Measurements from ENCODE around the gene CTTN. TPM values are rescaled to one million over a fixed set of nuclear protein-coding genes. Genes with fewer than 3 reads are reported as not detected.
"Not testable (repeated sequence)": the region's sequence is repeated elsewhere in the genome, so short reads cannot be mapped to it uniquely, and the experiment has no call there.

Gene CTTN
- total RNA-seq, 1 donor from 2014 or later, result 1.3 TPM

DNA sequence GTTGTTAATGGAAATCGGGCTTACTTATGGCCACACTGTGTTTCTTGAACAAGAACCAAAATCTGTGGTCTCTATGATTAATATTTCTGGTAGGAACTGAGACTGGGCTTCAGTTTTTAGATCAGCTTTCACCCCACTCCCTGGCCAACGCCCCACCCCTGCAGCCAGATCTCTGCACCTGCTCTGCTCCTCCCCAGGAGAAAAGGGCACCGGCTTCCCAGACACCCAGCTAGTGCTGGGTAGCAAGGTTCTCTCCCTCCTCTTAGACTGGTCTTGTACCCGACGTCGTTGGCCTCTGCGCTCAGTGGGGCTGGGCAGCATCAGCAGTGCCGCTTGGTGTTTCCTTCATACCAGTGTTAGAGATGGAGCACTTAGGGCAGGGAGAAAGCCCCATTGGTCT, 17.0 kb upstream of the CTTN start:
- intact Hi-C loops (cut with micrococcal nuclease), result no loop called here

DNA sequence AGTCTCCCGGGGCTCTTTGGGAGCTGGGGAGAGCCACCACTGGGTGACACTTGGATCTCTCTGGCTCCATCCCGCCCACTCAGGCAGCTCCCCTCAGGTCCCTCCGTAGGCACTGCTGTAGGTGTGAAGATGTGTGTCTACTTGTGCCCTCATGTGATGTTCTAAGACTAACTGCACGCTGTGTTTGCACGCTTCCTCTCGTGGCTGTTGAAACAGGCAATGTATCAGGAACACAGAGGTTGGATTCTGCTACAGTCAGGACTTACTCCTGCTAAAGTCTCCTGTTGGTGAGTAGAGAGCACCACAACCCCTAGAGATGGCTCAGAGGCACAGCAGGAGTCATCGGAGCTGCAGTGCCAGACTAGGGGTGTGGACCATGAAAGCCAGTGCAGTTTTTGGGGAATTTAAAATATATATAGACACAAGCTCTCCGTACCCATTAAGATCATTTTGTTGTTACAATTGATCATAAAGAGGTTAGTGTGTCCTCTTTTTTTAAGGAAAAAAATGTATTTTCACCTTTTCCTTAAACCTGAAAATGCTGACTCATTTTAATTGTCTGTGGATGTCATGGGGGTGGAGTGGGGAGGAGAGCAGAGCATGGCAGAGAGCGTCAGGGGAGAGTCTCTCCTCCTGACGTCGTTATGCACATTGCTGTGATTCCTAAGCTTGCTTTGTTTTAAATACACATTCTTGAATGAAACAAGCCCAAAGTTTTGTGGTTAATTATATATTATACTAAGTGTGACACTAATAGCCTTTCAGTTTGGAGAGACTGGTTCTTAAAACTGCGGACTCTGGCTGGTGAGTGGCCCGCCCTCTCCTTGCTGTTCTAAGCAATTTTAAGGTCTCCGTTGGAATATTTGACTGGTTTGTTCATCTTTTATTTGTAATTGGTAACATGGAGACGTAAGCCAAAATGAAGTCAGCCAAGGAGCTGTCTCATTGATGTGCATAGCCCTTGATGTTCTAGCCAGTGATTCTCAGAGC, 16.2 kb upstream of the CTTN start:
- intact Hi-C loops (cut with micrococcal nuclease), result no loop called here

DNA sequence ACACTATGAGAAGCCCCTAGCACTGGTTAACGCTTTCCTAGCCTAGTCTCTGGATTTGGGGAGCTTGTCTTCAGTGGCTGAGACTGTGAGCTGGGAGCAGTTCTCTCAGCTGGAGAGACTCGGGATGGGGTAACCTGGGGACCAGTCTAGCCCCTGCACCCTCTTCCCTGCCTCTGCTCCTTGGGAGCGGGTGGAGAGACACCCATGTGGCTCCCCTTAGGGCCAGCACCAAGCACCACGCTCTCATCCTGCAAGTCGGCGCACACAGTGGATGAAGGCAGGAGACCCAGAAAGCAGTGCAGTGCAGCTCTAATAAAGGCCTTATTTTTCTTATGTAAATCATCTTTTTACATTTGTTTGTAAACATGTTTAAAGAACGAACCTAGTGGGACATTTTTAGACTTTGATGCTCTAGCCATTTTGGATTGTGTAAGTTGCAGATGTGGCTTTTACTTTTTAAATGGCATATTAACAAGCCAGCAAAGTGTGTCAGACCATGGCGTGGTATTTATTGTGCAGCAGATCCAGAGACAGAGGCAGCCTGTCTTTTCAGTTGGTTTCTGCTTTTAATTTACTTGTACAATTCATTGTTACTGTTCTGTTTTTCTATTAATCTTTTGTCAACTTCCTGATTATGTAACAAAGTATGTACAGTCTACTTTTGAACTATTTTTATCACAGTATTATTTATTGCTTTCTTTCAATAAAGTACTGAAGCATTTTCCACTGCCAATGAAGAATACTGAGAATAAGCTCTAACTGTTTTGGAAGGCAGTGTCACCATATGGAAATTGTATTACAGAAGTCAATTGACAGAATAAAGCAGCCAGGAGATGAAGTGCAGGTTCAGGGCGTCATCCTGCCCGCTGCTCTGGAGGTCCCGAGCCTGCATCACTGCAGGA, 14.4 kb upstream of the CTTN start:
- intact Hi-C loops (cut with micrococcal nuclease), result no loop called here

DNA sequence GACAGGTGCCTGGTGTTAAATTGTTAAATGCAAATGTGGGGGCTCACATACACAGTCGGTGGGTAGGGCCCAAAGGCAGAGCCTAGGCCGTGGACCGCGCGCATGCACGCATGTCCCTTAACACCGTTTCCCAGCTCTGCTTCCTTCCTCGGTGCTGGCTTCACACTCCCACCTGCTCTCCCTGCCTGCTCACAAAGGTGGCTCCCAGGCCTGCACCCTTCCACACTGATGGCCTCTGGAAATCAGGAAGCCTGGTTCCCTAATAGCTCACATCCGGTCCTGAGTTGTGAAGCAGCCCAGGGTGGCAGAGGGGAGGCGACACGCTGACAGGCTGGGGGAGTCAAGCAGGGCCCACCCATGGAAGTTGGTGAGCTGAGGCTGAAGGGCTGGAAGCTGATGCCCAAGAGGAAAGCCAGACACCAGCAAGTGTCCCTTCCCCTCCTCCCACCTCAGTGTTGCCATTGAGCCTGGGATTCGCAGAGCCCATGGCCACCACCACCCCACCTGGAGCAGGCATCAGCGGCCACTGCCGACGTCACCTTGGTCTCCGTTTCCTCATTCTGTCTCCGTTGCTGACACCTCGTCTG, 13.7 kb upstream of the CTTN start:
- intact Hi-C loops (cut with micrococcal nuclease), result no loop called here

DNA sequence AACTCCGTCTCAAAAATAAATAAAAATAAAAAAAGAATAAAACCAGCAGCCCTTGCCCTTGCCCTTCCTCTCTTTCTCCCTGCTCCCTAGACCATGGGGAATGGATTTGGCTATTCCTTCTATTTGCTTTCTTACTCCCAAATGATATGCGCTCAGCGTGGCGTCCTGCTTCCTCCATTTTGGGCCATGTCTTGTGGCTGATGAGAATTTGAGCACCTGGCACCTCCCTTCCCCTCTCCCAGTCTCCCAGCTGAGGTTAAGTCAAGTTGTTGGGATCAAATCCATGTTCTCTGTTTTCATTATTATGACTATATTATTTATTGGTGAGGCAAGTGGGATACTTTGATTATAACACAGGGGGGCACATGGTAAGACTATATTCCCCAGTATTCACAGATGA, 10.8 kb upstream of the CTTN start:
- intact Hi-C loops (cut with micrococcal nuclease), result no loop called here

DNA sequence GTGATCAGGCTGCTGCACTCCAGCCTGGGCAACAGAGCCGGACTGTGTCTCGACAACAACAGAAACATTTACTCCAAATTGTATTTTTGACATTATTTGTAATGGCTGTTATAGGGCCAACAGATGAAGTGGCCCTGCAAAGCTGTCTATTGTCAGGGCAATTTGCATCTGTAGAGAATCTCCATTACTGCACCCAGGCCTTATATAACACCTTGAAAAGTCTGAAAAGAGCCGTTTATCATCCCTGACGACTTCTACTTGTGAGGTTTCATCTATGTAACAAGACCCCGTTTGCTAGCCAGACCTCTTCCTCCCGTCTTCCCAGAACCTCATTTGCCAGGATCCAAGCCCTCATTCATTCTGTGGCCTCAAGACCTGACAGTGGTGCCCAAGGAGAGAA, 9.1 kb upstream of the CTTN start:
- intact Hi-C loops (cut with micrococcal nuclease), result no loop called here

DNA sequence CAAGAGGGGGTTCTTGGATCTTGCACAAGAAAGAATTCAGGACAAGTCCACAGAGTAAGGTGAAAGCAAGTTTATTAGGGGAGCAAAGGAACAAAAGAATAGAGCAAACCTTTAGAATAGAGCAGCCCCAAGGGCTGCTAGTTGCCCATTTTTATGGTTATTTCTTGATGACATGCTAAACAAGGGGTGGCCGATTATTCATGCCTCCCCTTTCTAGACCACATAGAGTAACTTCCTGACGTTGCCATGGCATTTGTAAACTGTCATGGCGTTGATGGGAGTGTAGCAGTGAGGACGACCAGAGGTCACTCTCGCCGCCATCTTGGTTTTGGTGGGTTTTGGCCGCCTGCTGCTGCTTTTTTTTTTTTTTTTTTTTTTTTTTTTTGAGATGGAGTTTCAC, 7.4 kb upstream of the CTTN start:
- intact Hi-C loops (cut with micrococcal nuclease), result not testable (repeated sequence)

DNA sequence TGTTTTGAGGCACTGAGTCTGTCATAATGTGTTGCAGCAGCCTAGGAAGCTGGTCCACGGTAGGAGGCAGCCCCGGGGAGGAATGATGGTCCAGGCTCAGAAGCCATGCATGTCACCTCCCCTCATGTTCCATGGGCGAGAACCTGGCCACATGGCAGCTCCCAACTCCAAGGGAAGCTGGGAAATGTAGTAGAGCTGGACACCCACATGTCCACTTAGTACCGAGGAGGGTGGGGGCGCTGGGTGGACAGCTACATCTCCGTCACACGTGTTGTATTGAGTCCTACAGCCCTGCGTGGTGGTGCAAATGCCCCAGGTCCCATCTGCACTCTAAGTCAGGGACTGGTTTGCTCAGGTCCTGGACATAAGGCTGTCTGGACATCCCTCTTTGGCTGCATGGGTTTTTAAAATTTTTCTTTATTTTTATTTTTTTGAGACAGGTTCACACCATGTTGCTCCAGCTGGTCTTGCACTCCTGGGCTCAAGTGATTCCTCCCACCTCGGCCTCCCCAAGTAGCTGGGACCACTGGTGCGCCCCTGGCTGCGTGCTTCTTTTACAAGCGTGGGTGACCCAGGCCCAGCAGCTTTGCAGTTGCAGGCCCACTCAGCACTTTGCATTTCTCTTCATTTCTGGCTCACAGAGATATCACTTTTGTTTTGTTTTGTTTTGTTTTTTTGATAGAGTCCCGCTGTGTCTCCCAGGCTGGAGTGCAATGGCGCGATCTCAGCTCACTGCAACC, 3.9 kb upstream of the CTTN start:
- intact Hi-C loops (cut with micrococcal nuclease), result no loop called here

DNA sequence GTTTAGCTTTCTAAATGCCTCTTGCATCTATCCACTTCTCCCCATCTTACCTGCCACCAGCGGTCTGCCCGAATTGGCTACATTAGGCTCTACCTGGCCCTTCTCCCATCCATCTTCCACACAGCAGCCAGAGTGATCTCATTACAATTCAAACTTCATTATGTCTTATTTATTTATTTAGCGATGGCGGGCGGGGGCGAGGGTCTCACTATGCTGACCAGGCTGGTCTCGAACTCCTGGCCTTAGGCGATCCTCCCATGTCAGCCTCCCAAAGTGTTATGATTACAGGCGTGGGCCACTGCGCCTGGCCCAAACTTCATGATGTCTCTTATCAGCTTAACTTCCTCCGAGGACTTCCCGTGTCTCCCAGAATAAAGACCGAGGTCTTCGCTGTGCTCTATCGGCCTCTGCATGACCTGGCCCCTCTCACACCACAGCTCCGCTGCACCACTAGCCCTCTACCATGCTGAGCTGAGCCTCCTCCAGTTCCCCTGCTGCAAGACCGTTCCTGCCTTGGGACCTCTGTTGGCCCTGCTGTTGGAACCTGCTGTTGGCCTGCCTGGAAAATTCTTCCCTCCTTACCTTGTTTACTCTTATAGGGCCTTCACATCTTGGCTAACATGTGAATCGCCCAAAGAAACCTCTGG, 870 bp upstream of the CTTN start:
- intact Hi-C loops (cut with micrococcal nuclease), result no loop called here

DNA sequence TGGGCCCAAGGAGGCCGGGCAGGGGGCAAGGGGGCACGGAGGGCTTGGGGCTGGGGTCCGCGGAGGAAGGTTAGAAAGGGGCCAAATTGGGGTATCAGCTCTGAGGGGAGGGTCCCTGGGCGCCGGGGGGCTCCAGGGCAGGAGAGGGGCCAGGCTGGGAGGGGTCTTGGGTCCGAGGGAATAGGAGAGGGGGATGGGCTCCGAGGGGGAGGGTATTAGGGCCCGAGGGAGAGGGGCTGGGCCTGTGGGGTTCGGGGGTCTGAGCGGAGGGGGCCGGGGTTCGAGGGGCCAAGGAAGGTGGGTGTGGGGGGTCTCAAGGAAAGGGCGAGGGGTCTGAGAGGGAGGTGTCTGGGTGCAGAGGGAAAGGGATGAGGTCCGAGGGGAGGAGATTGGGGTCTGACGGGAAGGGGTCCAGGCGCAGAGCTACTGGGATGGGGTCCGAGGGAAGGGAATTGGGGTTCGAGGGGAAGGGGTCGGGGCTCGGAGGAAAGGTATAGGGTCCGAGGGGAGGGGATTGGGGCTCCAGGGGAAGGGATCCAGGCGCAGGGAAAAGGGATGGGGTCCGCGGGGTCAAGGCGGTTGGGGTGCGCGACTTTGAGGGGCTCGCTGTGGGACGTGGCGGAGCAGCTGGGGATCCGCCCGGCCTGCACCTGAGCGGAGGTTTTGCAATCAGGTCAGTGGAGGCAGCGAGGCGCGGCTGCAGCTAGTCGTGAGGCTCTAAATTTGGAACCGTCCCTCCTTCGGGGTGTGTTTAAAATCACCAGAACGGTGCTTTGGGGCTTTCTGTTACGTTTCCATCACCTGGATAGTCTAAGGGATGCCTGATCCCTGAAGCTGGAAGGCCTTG, 728 bp downstream of the CTTN start:
- intact Hi-C loops (cut with micrococcal nuclease), result loop anchor here (2.0 kb wide), 2 partner anchors 34 to 128 kb away; partner anchors contain the start of gene PPFIA1

DNA sequence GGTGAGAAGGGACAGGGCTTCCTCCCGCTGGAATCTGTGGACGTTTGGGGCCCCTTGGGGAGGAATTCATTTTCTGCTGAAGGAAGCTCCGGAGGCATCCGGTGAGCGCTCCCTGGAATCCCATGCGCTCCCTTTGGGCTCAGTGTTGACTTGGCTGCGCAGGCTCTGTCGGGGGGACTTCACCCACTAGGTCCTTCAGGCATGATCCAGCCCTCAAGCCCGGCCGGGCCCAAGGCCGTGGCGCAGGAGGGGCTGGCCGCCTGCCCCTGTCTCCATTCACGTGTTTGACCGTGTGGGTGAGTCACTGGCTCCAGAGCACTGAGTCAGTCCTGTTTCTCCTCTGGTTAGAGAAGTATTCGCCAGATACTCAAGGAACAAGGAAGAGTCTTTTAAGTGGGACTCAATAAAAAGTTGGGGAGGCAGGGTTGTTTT, 1.4 kb downstream of the CTTN start:
- intact Hi-C loops (cut with micrococcal nuclease), result loop anchor here (2.0 kb wide), 2 partner anchors 35 to 129 kb away; partner anchors contain the start of gene PPFIA1

DNA sequence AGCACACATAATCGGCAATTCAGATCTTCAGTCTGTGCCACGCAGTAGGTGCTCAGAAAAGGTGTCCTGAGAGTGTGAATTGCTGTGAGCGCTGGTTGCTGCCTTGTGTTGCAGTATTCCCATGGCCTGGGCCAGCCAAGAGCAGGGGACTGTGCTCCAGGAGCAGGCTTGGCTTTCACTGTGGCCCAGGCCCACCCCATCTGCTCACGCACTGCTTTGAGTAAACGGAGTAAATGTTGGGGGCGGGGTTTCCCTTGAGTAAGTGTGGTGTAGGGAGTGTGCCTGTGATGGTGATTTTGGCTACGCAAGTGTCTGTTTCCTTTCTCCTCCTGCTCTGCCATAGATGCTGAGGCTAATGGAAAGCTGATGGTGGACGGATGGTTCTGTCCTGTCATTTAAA, 2.3 kb downstream of the CTTN start:
- intact Hi-C loops (cut with micrococcal nuclease), result no loop called here

DNA sequence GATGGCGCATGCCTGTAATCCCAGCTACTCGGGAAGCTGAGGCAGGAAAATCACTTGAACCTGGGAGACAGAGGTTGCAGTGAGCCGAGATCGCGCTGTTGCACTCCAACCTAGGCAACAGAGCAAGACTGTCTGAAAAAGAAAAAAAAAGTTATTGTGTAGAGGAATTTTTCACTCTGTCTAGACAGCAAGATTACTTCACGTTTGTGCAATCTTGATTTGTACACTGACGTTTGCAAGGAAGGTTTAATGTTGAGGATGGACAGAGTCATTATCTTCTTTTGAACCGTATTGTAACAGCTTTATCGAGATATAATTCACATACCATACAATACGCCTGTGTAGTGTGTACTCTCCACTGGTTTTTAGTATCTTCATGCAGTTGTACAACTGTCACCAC, 3.7 kb downstream of the CTTN start:
- intact Hi-C loops (cut with micrococcal nuclease), result no loop called here

DNA sequence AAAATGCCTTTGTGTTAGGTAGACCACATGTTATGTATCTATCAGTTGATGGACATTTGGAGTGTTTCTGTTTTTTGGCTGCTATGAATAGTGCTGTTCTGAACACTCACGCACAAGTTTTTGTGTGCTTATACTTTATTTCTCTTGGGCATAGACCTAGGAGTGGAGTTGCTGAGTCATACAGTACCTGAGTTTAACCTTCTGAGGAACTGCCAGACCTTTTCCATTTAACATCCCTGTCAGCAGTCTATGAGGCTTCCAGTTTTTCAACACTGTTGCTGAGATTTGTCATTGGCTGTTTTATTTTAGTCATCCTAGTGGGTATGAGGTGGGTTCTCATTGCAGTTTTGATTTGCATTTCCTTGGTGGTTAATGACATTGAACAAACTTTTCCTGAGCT, 4.4 kb downstream of the CTTN start:
- intact Hi-C loops (cut with micrococcal nuclease), result no loop called here

DNA sequence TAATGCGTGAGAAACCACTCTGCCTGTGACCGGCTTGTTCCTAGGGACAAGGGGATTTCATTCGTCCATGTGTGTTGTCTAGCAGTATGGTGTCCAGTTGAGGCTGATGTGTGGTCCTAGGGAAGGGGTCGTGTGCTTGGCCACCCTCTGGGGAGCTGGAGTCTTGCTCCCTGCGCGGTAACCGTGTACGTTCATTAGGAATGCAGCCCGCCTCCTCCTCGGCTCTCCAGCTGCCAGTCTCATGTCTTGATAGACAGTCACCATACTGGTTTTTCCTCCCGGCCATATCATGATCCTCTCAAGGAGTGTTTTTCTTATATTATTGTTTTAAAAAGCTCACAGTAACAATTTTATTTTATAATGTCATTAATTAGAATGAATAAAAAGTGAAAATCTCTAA, 5.9 kb downstream of the CTTN start:
- intact Hi-C loops (cut with micrococcal nuclease), result no loop called here

DNA sequence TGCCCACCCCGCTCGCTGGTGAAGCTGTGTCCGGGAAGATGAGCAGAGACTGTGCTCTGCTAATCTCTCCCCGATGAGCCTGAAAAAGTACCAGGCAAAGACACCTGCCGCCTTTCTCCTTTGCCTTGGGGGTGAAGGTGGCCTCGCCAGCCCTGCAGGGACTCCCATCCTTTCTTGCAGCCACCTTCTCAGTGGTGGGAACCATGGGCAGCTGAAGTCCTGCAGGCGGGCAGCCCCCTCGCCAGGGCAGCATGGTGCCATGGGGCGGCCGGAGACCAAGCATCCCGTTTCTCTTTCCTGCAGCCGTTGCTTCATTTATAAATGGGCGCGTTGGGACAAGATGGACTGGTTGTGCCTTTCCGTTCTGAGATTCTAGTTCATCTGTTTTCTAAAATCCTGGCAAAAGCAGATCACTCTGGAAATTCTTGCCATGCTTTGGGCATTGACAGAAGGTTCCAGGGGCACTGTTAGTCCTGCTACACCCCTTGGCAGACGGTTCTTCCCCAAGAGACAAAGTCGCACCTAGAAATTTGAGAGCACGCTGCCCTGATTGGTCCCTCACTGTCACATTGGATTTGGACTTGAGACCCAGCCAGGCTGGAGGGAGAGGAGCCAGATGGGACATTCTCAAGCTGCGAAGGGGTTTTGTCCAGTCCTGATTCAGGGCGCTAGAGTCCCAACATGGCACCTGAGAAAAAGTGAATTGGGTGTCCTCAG, 7.5 kb downstream of the CTTN start:
- intact Hi-C loops (cut with micrococcal nuclease), result no loop called here

DNA sequence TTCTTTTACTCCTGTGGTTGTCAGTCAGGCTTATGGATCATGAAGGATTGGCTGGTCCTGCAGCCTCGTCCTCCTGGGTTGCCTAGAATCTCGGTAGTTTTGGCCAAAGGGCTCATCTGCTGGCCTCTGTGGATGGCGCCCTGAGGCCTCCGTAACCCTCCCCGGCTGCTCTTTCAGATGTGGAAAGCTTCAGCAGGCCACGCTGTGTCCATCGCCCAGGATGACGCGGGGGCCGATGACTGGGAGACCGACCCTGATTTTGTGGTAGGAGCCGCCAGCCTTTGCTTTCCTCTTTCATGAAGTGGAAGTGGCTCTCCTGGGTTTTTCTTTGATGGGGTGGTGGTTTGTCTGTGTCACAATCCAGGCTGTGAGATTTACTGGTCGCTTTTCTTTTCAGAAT, 8.8 kb downstream of the CTTN start:
- intact Hi-C loops (cut with micrococcal nuclease), result no loop called here

DNA sequence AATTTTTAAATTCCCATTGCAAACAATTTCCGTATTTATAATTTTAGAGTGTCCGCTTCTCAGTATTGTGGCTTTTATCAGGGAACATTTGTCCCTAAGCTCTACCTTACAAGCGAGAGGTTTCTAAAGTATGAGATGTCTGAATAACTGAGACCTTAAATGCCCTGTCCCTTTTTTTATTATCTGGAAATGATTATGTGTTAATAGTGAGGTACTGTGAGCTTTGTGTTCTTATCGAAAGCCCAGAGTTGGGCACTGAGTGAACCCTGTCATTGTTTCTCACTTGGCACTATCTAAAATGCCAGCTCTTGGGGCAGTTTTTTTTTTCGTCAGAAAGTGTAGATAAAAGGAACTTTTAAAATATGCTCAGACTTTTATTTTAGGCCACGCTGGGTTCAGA, 9.5 kb downstream of the CTTN start:
- intact Hi-C loops (cut with micrococcal nuclease), result no loop called here

DNA sequence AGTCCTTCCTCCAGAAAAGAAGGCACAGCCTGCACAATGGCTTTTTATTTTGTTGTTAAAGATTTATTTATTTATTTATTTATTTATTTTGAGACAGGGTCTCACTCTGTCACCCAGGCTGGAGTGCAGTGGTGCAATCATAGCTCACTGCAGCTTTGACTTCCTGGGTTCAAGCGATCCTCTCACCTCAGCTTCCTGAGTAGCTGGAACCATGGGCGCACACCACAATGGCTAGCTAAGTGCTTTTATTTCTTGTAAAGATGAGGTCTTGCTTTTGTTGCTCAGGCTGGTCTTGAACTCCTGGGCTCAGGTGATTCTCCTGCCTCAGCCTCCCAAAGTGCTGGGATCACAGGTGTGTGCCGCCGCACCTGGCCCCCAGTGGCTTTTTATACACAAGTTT, 10.0 kb downstream of the CTTN start:
- intact Hi-C loops (cut with micrococcal nuclease), result not testable (repeated sequence)
